ENCODE results near the gene KRTDAP.
A peak's percentile ranks its signal among the peaks of the same experiment; 100 is the strongest.

KRTDAP gene

GRCh38 chr19:35449359-35450043 is 40.8 kb downstream of the KRTDAP start:
- DNase-seq: peak; percentile 19

- no peak for DNase-seq
These were observed 42.4 kb downstream of the KRTDAP start, which contains the start of gene FFAR2 for GRCh38 chr19:35447606-35448469. FFAR2 (plus strand) TSS chr19:35448257; CDS start chr19:35449715, 1,458 bp downstream.

- no peak for DNase-seq
These were observed 44.3 kb downstream of the KRTDAP start for GRCh38 chr19:35445826-35446593.

GRCh38 chr19:35444735-35445134 is 45.5 kb downstream of the KRTDAP start:
- no peak for DNase-seq

- DNase-seq: no peak
These were observed 48.2 kb downstream of the KRTDAP start for GRCh38 chr19:35442091-35442490.

- DNase-seq: no peak
These were observed 50.3 kb downstream of the KRTDAP start for GRCh38 chr19:35439921-35440320.

GRCh38 chr19:35438527-35438926 is 51.7 kb downstream of the KRTDAP start:
- no peak for DNase-seq

- DNase-seq: no peak
These were observed 52.2 kb downstream of the KRTDAP start for GRCh38 chr19:35438096-35438495.

- no peak for DNase-seq
These were observed 52.8 kb downstream of the KRTDAP start for GRCh38 chr19:35437406-35437951.

Data from NCI-H1436 (cell line).